Right cardiac atrium (tissue), 5 donors: ENCODE results near the gene GFAP. TPM values are rescaled to one million over a fixed set of nuclear protein-coding genes. Genes with fewer than 3 reads are reported as not detected.
A peak's percentile ranks its signal among the peaks of the same experiment; 100 is the strongest.

ENCODE experiments used
- ATAC-seq, 2 donors: fragments of 200-7000 bp; cut with Tn5 transposase; one replicate each; pipeline versions ENCODE4 v1.8.0 to v1.9.1; 2020; ENCODE audit warnings: moderate library complexity in 2 of 2, mild to moderate bottlenecking in 1 of 2
- DNase-seq, 3 donors: peaks; one replicate each; pipeline ENCODE4 v3.0.0-alpha.2; 2020
- H3K27ac ChIP-seq: one replicate; pipeline ENCODE4 v1.5.1; 2013; ENCODE audit warnings: mild to moderate bottlenecking, low read length, control low read depth, moderate library complexity
- H3K27me3 ChIP-seq: one replicate; pipeline ENCODE4 v1.6.1; 2013; ENCODE audit not compliant: control insufficient read depth, insufficient read depth
- H3K4me1 ChIP-seq: one replicate; pipeline ENCODE4 v1.6.1; 2013; ENCODE audit warnings: low read length; ENCODE audit not compliant: control insufficient read depth, insufficient read depth
- H3K4me3 ChIP-seq: one replicate; pipeline ENCODE4 v1.5.1; 2013; ENCODE audit warnings: low read length, control low read depth
- H3K9me3 ChIP-seq: one replicate; pipeline ENCODE4 v1.6.1; 2013; ENCODE audit warnings: low read length; ENCODE audit not compliant: control insufficient read depth
- WGBS: extraction: QIAGEN DNeasy Blood & Tissue Kit; methylation state at CpG from one replicate; pipeline ENCODE4 v1.1.7; 2013; 5-methylcytosine and 5-hydroxymethylcytosine counted together
- intact Hi-C, 4 donors: fragments of 100-400 bp; cut with DNase I; formaldehyde crosslinking; loops; one replicate each; pipeline versions ENCODE4 v1.11.0 to v1.14.0; 2022 to 2023
- polyA plus RNA-seq: library from polyadenylated mRNA; stranded (reverse); fragments of 200-250 nt; gene quantifications from one replicate; pipeline ENCODE4 v1.2.3, GENCODE V29; 2013
- total RNA-seq, 4 donors: library from RNA; stranded (reverse); fragmentation: NEBNext Ultra II Directional; extraction: Animal tissue kit (Norgen Biotek cat#: 25700); gene quantifications; one replicate each; pipeline ENCODE4 v1.2.1, GENCODE V29; 2021
- donor health status: healthy with polysubstance abuse.
- donor health status: DM: no; HTN: yes; CAD: no.
- donor health status: DM: no; HTN: no; CAD: no.
- donor health status: DM: no; HTN: yes; CAD: no; lungs with severe emphysema.
- donor health status: DM: yes; HTN: yes; CAD: no.

The GFAP gene
- total and polyA plus RNA-seq, 5 donors: 4.6 to 8.3 (median 4.8) TPM

- intact Hi-C loops: loop anchor here in 1 of 4 donors (5.0 kb wide), 1 partner anchor 103 kb away; no protein-coding TSS in a partner anchor
- 89% methylated on average over 6 of the region's 6 CpGs for WGBS
- no peak for ATAC-seq
Measured at GRCh38 chr17:44875761-44876160, 39.5 kb downstream of the GFAP start.

DNA sequence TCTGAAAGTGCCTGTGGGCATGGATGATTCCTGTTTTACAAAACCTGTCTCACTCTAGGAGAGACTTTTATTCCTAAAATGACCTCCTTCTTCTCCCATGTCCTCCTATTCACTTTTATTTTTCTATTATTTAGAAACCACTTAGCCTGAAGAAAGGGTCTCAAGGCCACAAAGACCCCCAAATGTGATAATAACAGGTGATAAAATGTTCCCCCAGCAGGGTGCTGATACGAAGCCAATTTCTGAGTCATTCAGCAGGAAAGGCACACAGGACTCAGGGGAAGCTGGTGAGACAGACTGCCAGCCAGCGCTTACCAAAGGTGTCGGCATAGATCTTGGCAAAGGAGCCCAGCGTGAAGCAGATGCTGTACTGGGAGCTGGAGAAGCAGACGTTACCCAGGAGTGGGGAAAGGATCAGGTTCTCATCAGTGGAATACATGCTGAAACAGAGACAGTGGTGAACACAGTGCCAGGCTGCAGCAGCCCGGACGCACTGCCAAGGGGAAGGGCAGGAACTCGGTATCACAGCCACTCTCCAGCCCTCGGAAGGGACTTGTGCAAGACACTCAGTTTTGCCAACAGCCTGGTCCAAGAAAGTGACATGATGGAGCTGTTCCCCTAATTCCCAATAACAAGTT lies 43.0 kb downstream of the GFAP start:
- peak; percentile 59 to 85 (median 78) for DNase-seq
- intact Hi-C loops: no loop called here
- no peaks in the 10 kb centered on the region for H3K9me3 ChIP-seq
- WGBS: 50% methylated on average over 9 of the region's 9 CpGs
- no peak overlapping the region for H3K4me3 ChIP-seq
- H3K27ac ChIP-seq: peak overlapping the region; percentile 54
- H3K4me1 ChIP-seq: peaks cover 8% of the 10 kb centered on the region
- ATAC-seq: peak; percentile 81 to 91
- no peaks in the 10 kb centered on the region for H3K27me3 ChIP-seq

More at GRCh38 chr17:44875761-44876160, 39.5 kb downstream of the GFAP start:
- H3K4me3 ChIP-seq: no peak overlapping the region
- no peaks in the 10 kb centered on the region for H3K9me3 ChIP-seq
- peaks cover 8% of the 10 kb centered on the region for H3K4me1 ChIP-seq
- H3K27ac ChIP-seq: no peak overlapping the region
- no peak for DNase-seq
- H3K27me3 ChIP-seq: no peaks in the 10 kb centered on the region

DNA sequence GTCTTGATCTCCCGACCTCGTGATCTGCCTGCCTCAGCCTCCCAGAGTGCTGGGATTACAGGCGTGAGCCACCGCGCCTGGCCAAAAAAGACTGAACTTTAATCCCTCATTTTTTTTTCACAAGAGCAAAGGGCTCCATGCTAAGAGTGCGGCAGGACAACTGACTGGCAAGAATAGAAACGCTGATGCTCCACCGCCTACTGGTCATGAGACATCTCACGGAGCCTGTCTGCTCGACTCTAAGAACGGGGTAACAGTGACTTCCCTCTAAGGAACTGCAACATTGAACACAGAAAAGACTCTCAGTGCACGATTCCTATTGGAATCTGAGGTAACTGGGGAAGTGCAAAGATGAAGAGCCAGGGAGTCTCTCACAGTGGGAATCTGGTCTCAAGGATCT lies 43.7 kb downstream of the GFAP start:
- ATAC-seq: no peak
- intact Hi-C loops: no loop called here
- H3K4me1 ChIP-seq: peaks cover 8% of the 10 kb centered on the region
- WGBS: 83% methylated on average over 12 of the region's 12 CpGs
- H3K27ac ChIP-seq: peak overlapping the region; percentile 54
- DNase-seq: no peak
- no peaks in the 10 kb centered on the region for H3K9me3 ChIP-seq
- no peak overlapping the region for H3K4me3 ChIP-seq
- H3K27me3 ChIP-seq: no peaks in the 10 kb centered on the region

GRCh38 chr17:44867841-44868240 lies 47.5 kb downstream of the GFAP start:
- WGBS: 55% methylated on average over 3 of the region's 3 CpGs
- H3K27me3 ChIP-seq: no peaks in the 10 kb centered on the region
- ATAC-seq (peak in 1 of 2 donors; percentile 23), DNase-seq (no peak)
- intact Hi-C loops: loop anchor here in 1 of 4 donors (5.0 kb wide), 1 partner anchor 91 kb away; no protein-coding TSS in a partner anchor
- H3K4me3 ChIP-seq: no peak overlapping the region
- H3K4me1 ChIP-seq: peaks cover 4% of the 10 kb centered on the region
- H3K27ac ChIP-seq: no peak overlapping the region
- H3K9me3 ChIP-seq: no peaks in the 10 kb centered on the region

DNA sequence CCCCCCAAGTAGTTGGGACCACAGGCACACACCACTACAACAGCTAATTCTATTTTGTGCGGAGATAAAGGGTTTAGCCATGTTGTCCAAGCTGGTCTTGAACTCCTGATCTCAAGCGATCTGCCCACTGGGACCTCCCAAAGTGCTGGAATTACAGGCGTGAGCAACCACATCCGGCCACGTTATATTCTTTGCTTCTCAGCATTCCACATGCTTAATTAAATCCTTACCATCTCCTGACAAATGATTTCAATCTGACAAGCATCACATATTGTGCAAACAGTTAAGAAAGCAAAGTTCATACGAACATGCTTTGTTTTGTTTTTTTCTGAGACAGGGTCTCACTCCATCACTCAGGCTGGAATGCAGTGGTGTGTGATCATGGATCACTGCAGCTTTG lies 49.4 kb downstream of the GFAP start:
- Histone ChIP-seq H3K4me3 (no peak overlapping the region), H3K9me3 (no peaks in the 10 kb centered on the region), H3K27me3 (no peaks in the 10 kb centered on the region), H3K4me1 (no peaks in the 10 kb centered on the region), H3K27ac (no peak overlapping the region)
- 84% methylated on average over 6 of the region's 6 CpGs for WGBS
- intact Hi-C loops: loop anchor here in 3 of 4 donors (2.0 to 5.0 kb wide), 3 partner anchors 87 to 89 kb away; no protein-coding TSS in a partner anchor
- no peak for DNase-seq
- ATAC-seq: no peak

DNA sequence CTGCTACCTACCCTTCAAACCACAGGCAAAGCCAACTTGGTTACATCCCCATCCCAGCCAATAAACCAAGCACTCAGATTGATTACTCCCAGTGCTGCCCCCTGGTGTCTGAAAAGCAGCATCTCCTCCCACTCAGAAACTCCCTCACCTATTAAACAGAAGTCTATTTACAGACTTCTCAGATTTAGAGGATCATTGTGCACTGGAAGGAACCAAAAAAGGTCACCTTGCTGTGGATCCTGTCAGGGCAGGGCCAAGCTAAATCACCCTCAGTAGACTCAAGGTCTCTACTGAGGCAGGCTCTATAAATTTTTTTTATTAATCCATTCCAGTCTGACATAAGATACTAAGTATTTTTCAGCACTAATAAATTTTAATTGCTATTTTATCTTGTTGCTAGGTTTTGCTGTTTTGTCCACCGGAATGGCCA lies 50.1 kb downstream of the GFAP start:
- no peak overlapping the region for H3K27ac ChIP-seq
- WGBS: 47% methylated on average over 1 of the region's 1 CpG

GRCh38 chr17:44864831-44865230 lies 50.5 kb downstream of the GFAP start:
- intact Hi-C loops: loop anchor here (2.0 to 5.0 kb wide), 3 partner anchors 86 to 88 kb away; no protein-coding TSS in a partner anchor
- Histone ChIP-seq H3K4me3 (no peak overlapping the region), H3K4me1 (no peaks in the 10 kb centered on the region), H3K27ac (no peak overlapping the region), H3K27me3 (no peaks in the 10 kb centered on the region), H3K9me3 (no peaks in the 10 kb centered on the region)
- no peak for ATAC-seq
- no peak for DNase-seq
- WGBS: 68% methylated on average over 10 of the region's 10 CpGs

More for the DNA sequence above, 50.1 kb downstream of the GFAP start:
- H3K27me3 ChIP-seq: no peaks in the 10 kb centered on the region
- H3K4me1 ChIP-seq: no peaks in the 10 kb centered on the region
- ATAC-seq: peak; percentile 56 to 67
- DNase-seq: peak; percentile 56 to 78 (median 65)
- H3K9me3 ChIP-seq: no peaks in the 10 kb centered on the region
- H3K4me3 ChIP-seq: no peak overlapping the region
- intact Hi-C loops: loop anchor here in 3 of 4 donors (2.0 to 5.0 kb wide), 3 partner anchors 86 to 88 kb away; no protein-coding TSS in a partner anchor

- no peaks in the 10 kb centered on the region for H3K27me3 ChIP-seq
- no peaks in the 10 kb centered on the region for H3K9me3 ChIP-seq
- H3K4me3 ChIP-seq: no peak overlapping the region
- no peak overlapping the region for H3K27ac ChIP-seq
- intact Hi-C loops: loop anchor here in 1 of 4 donors (5.0 kb wide), 1 partner anchor 86 kb away; no protein-coding TSS in a partner anchor
- 83% methylated on average over 12 of the region's 12 CpGs for WGBS
- ATAC-seq: no peak
- H3K4me1 ChIP-seq: no peaks in the 10 kb centered on the region
- DNase-seq: no peak
Measured at GRCh38 chr17:44863061-44863918, 52.0 kb downstream of the GFAP start.

DNA sequence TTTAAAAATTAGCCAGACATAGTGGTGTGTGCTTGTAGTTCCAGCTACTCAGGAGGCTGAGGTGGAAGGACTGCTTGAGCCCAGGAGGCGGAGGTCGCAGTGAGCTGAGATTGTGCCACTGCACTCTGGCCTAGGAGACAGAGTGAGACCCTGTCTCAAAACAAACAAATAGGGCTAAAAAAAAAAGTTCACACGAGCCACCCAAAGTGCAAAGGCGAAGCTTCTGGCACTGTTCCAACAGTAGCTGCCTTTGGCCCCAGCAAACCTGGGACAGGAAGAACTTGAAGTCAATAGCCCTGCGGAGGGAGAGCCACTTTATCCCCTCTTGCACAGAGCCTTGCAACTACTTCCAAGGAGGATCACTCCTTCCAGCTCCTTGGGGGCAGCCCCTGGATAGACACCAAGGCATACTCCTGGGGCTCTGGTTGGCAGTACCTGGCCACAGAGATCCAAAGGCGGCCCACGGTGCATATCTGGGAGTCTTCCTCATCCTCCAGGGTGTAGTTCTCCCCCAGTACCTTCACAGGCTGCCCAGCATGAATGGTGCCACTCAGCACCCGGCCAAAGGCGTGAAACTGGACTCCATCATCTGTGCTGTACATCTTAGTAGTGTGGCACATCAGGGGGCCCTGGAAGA lies 52.9 kb downstream of the GFAP start:
- no peaks in the 10 kb centered on the region for H3K9me3 ChIP-seq
- no peak overlapping the region for H3K27ac ChIP-seq
- no peak for DNase-seq
- WGBS: 79% methylated on average over 9 of the region's 9 CpGs
- ATAC-seq: no peak
- no peak overlapping the region for H3K4me3 ChIP-seq
- intact Hi-C loops: loop anchor here in 1 of 4 donors (5.0 kb wide), 1 partner anchor 85 kb away; no protein-coding TSS in a partner anchor
- H3K4me1 ChIP-seq: no peaks in the 10 kb centered on the region
- H3K27me3 ChIP-seq: no peaks in the 10 kb centered on the region

DNA sequence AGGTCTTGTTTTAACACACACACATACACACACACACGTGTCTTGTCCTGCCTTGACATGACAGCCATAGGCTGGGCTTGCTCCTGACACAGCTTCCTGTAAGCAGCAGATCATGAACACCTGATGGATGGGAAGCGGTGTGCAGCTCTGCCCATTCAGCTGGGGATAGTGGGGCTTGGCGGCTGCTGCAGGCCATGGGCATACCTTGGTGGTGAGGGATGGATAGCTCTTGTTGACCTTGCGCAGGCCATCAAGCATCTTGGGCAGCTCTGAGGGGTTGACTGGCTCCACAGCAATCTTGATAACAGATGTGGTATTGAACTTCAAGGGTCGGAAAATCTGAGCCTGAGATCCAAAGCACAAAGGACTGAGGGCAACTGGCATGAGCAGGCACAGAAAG lies 55.6 kb downstream of the GFAP start:
- no peaks in the 10 kb centered on the region for H3K9me3 ChIP-seq
- no peak overlapping the region for H3K27ac ChIP-seq
- intact Hi-C loops: loop anchor here in 1 of 4 donors (5.0 kb wide), 1 partner anchor 82 kb away; no protein-coding TSS in a partner anchor
- H3K27me3 ChIP-seq: no peaks in the 10 kb centered on the region
- no peaks in the 10 kb centered on the region for H3K4me1 ChIP-seq
- DNase-seq (no peak), ATAC-seq (no peak)
- 83% methylated on average over 5 of the region's 5 CpGs for WGBS
- H3K4me3 ChIP-seq: no peak overlapping the region
